Smooth muscle cell of bladder (primary cell): ENCODE results near the gene RNU1-4. TPM values are rescaled to one million over a fixed set of nuclear protein-coding genes. Genes with fewer than 3 reads are reported as not detected.

Experiments
- total RNA-seq: library from RNA; depleted of rRNA; stranded (reverse); fragments of >200 nt; gene quantifications from 2 replicates; pipeline ENCODE4 v1.2.3, GENCODE V29; 2014

Gene RNU1-4
- total RNA-seq, result 3,030 and 4,050 TPM in 2 replicates

DNA sequence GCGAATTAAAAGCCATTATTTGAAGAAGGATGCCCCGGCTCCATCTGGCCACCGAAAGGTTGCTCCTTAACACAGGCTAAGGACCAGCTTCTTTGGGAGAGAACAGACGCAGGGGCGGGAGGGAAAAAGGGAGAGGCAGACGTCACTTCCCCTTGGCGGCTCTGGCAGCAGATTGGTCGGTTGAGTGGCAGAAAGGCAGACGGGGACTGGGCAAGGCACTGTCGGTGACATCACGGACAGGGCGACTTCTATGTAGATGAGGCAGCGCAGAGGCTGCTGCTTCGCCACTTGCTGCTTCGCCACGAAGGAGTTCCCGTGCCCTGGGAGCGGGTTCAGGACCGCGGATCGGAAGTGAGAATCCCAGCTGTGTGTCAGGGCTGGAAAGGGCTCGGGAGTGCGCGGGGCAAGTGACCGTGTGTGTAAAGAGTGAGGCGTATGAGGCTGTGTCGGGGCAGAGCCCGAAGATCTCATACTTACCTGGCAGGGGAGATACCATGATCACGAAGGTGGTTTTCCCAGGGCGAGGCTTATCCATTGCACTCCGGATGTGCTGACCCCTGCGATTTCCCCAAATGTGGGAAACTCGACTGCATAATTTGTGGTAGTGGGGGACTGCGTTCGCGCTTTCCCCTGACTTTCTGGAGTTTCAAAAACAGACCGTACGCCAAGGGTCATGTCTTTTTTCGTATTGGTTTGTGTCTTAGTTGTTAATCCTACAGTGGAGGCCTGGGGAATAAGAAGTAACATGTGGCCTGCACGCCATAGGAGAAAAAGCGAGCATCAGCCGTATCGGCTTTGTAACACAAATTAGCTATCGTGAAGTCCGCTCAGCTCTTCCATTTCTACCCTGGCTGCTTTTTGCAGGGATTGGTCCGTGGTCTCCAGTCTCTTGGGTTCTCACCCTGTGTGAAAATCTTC lies at the start of gene RNU1-4:
TSS of gene RNU1-4 (plus strand) at position 470 of the 918 bp plus-strand sequence.

Other genes with a start within 250 kb of the RNU1-4 start
- 3,030 and 4,050 TPM in 2 replicates for gene RNU1-1, start 226.2 kb upstream of the RNU1-4 start, total RNA-seq
- 35.0 and 55.2 TPM in 2 replicates for gene NBPF1, start 127.0 kb upstream of the RNU1-4 start, total RNA-seq
- gene RNU1-3, start 73.6 kb upstream of the RNU1-4 start, total RNA-seq, result 3,030 and 4,050 TPM in 2 replicates
- 3,030 and 4,050 TPM in 2 replicates for gene RNU1-2, start 155.5 kb downstream of the RNU1-4 start, total RNA-seq
- gene CROCC, start 181.4 kb downstream of the RNU1-4 start, total RNA-seq, result 15.8 and 25.1 TPM in 2 replicates
- gene MFAP2, start 240.1 kb downstream of the RNU1-4 start, total RNA-seq, result 10.7 and 19.6 TPM in 2 replicates